MM.1S (cell line): ENCODE data around the gene CABLES1.
A peak's percentile ranks its signal among the peaks of the same experiment; 100 is the strongest.

Experiments
- DNase-seq: peaks from one replicate; pipeline ENCODE4 v3.0.0-alpha.2; 2015
- H2AFZ ChIP-seq: fragments of 300-600 bp; sonication (generic); 2 replicates; pipeline ENCODE4 v1.6.0; 2016; ENCODE audit warnings: antibody characterized with exemption, low read length
- H3F3A ChIP-seq: fragments of 300-600 bp; sonication (generic); 2 replicates; pipeline ENCODE4 v1.6.1; 2016; ENCODE audit warnings: mild to moderate bottlenecking, antibody characterized with exemption, low read length, moderate library complexity, mixed read lengths; ENCODE audit not compliant: insufficient read depth
- H3K27ac ChIP-seq: fragments of 300-600 bp; sonication (generic); 2 replicates; pipeline ENCODE4 v1.5.1; 2016; ENCODE audit warnings: mild to moderate bottlenecking, low read length
- H3K27me3 ChIP-seq: fragments of 300-600 bp; sonication (generic); replicated peaks from 2 replicates; pipeline ENCODE4 v1.6.0; 2016; ENCODE audit warnings: low read length; ENCODE audit not compliant: insufficient read depth
- H3K36me3 ChIP-seq: fragments of 300-600 bp; sonication (generic); replicated peaks from 2 replicates; pipeline ENCODE4 v1.6.1; 2016; ENCODE audit warnings: mild to moderate bottlenecking, low read length, mixed read lengths; ENCODE audit not compliant: insufficient read depth
- H3K4me1 ChIP-seq: fragments of 300-600 bp; sonication (generic); 2 replicates; pipeline ENCODE4 v1.6.1; 2016; ENCODE audit warnings: low read length, mixed read lengths
- H3K4me2 ChIP-seq: fragments of 300-600 bp; sonication (generic); 2 replicates; pipeline ENCODE4 v1.6.0; 2016; ENCODE audit warnings: low read depth, low read length
- H3K4me3 ChIP-seq: fragments of 300-600 bp; sonication (generic); 2 replicates; pipeline ENCODE4 v1.5.1; 2016; ENCODE audit warnings: low read length, mixed read lengths
- H3K79me2 ChIP-seq: fragments of 300-600 bp; sonication (generic); 2 replicates; pipeline ENCODE4 v1.6.1; 2016; ENCODE audit warnings: mixed run types, low read length, mixed read lengths
- H3K9ac ChIP-seq: fragments of 300-600 bp; sonication (generic); 2 replicates; pipeline ENCODE4 v1.6.1; 2016; ENCODE audit warnings: low read length, mixed read lengths
- H3K9me2 ChIP-seq: fragments of 300-600 bp; sonication (generic); replicated peaks from 2 replicates; pipeline ENCODE4 v1.6.1; 2016; ENCODE audit warnings: mild to moderate bottlenecking, low read length, mixed read lengths; ENCODE audit not compliant: insufficient read depth
- H3K9me3 ChIP-seq: fragments of 300-600 bp; sonication (generic); replicated peaks from 2 replicates; pipeline ENCODE4 v1.6.1; 2016; ENCODE audit warnings: mild to moderate bottlenecking, low read length, mixed read lengths; ENCODE audit not compliant: insufficient read depth
- H4K20me1 ChIP-seq: fragments of 300-600 bp; sonication (generic); 2 replicates; pipeline ENCODE4 v1.6.1; 2016; ENCODE audit warnings: mild to moderate bottlenecking, low read length, moderate library complexity, mixed read lengths; ENCODE audit not compliant: insufficient read depth
- EZH2 ChIP-seq: fragments of 300-600 bp; sonication (generic); optimal IDR thresholded peaks from 2 replicates; pipeline ENCODE3; 2017; ENCODE audit warnings: low read depth, mild to moderate bottlenecking, antibody characterized with exemption, low read length, mixed read lengths
- EZH2phosphoT487 ChIP-seq: fragments of 300-600 bp; sonication (generic); IDR thresholded peaks from 2 replicates; pipeline ENCODE4 v1.6.1; 2018; ENCODE audit warnings: antibody characterized with exemption, low read length
- TF ChIP-seq, protein P1 (sequence below): fragments of 300-600 bp; sonication (generic); IDR thresholded peaks from 2 replicates; pipeline ENCODE4 v1.5.1; 2016; ENCODE audit warnings: antibody characterized with exemption, low read length, mixed read lengths

Gene CABLES1

DNA sequence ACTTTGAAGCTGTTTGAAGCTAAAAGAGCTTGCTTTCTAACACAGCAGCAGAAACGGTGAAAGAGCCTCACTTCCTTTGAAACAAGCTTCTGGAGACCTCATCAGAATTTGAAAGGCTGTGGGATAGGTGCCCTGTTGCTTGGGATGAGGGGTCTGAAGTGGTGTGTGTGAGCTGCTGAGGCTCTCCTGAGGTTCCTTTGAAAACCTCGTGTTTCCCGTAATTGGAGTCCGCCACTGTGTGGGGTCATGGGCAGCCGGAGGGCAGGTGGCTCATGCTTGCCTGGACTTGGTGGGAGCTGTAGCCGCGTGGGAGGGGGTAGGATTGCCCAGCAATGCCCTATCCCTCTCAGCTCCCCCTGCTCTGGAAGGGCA, 34.4 kb downstream of the CABLES1 start:
- H3K27me3 ChIP-seq, result no peaks in the 10 kb centered on the region
- no peak overlapping the region for H3K27ac ChIP-seq
- H4K20me1 ChIP-seq, result no peaks in the 10 kb centered on the region
- peaks cover 97% of the 10 kb centered on the region for H3K79me2 ChIP-seq
- H3K9me2 ChIP-seq, result no peaks in the 10 kb centered on the region
- no peak overlapping the region for H3K9ac ChIP-seq
- H3K4me2 ChIP-seq, result no peak overlapping the region
- DNase-seq, result no peak
- peaks cover 5% of the 10 kb centered on the region; the same call in 1 of the 2 replicates for H3K36me3 ChIP-seq
- H3K4me1 ChIP-seq, result 0 out of 2 replicates have a peak, but pooled peaks cover 9% of the 10 kb centered on the region
- no peak overlapping the region for H3K4me3 ChIP-seq
- H3F3A ChIP-seq, result no peaks in the 10 kb centered on the region
- no peak overlapping the region for H2AFZ ChIP-seq
- TF ChIP-seq EZH2 (no peak), EZH2phosphoT487 (no peak)
- TF ChIP-seq, protein P1, sequence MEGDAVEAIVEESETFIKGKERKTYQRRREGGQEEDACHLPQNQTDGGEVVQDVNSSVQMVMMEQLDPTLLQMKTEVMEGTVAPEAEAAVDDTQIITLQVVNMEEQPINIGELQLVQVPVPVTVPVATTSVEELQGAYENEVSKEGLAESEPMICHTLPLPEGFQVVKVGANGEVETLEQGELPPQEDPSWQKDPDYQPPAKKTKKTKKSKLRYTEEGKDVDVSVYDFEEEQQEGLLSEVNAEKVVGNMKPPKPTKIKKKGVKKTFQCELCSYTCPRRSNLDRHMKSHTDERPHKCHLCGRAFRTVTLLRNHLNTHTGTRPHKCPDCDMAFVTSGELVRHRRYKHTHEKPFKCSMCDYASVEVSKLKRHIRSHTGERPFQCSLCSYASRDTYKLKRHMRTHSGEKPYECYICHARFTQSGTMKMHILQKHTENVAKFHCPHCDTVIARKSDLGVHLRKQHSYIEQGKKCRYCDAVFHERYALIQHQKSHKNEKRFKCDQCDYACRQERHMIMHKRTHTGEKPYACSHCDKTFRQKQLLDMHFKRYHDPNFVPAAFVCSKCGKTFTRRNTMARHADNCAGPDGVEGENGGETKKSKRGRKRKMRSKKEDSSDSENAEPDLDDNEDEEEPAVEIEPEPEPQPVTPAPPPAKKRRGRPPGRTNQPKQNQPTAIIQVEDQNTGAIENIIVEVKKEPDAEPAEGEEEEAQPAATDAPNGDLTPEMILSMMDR, result no peak
- no peaks in the 10 kb centered on the region for H3K9me3 ChIP-seq

- no peak for DNase-seq
- Histone ChIP-seq H3K4me2 (no peak overlapping the region), H3K27me3 (no peaks in the 10 kb centered on the region), H3K4me1 (0 out of 2 replicates have a peak, but pooled peaks cover 9% of the 10 kb centered on the region), H3K9me2 (no peaks in the 10 kb centered on the region), H3K27ac (no peak overlapping the region), H3K9me3 (no peaks in the 10 kb centered on the region), H4K20me1 (no peaks in the 10 kb centered on the region), H3K36me3 (peaks cover 5% of the 10 kb centered on the region; the same call in 1 of the 2 replicates), H3K4me3 (no peak overlapping the region), H3F3A (no peaks in the 10 kb centered on the region), H3K79me2 (peaks cover 97% of the 10 kb centered on the region), H2AFZ (no peak overlapping the region), H3K9ac (no peak overlapping the region)
- TF ChIP-seq EZH2 (no peak), EZH2phosphoT487 (no peak)
- TF ChIP-seq, protein P1, result no peak
These were observed 34.9 kb downstream of the CABLES1 start for GRCh38 chr18:23170137-23170536.

DNA sequence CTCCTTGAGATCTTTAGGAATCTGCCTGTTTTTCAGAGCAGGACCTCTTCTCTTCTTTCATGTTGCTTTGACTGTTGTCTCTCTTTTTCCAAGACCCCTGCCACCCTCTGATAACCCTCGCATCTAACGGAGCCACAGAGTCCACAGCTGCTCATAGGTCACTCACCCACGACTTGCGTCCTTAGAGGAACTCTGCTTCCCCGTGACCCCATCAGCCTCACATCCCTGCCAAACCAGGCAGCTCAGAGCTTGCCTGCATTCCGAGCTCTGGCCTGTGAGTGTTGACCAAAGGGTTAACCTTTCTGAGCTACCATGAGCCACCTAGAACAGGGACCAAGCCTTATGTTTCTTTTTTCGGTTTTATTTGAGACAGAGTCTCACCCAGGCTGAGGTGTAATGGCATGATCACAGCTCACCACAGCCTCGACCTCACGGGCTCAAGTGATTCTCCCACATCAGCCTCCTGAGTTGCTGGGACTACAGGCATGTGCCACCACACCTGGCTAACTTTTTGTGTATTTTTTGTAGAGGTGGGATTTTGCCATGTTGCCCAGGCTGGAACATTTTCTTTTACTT, 36.4 kb downstream of the CABLES1 start:
- no peak for DNase-seq
- TF ChIP-seq EZH2phosphoT487 (no peak), EZH2 (no peak)
- TF ChIP-seq, protein P1, result no peak
- Histone ChIP-seq H3K4me3 (no peak overlapping the region), H3K27me3 (no peaks in the 10 kb centered on the region), H3K4me2 (no peak overlapping the region), H3K9me2 (no peaks in the 10 kb centered on the region), H3F3A (no peaks in the 10 kb centered on the region), H3K79me2 (peaks cover 98% of the 10 kb centered on the region), H3K4me1 (0 out of 2 replicates have a peak, but pooled peaks cover 9% of the 10 kb centered on the region), H3K27ac (peak overlapping the region; percentile 18; the same call in 1 of the 2 replicates), H2AFZ (no peak overlapping the region), H3K36me3 (peaks cover 2% of the 10 kb centered on the region; the same call in 1 of the 2 replicates), H3K9me3 (no peaks in the 10 kb centered on the region), H3K9ac (no peak overlapping the region), H4K20me1 (no peaks in the 10 kb centered on the region)
